Type B pancreatic cell (in vitro differentiated cells): ENCODE results near the gene MAVS. TPM values are rescaled to one million over a fixed set of nuclear protein-coding genes. Genes with fewer than 3 reads are reported as not detected.

ENCODE experiments used
- DNase-seq: peaks from one replicate; pipeline ENCODE4 v3.0.0; 2021; ENCODE audit warnings: mixed read lengths; ENCODE audit not compliant: unreplicated experiment; ENCODE audit errors: extremely low spot score
- H3K27ac Mint-ChIP-seq: 2 replicates; pipeline ENCODE4 v1.8.0; 2021; ENCODE audit warnings: mild to moderate bottlenecking, mixed read lengths
- H3K27me3 Mint-ChIP-seq: 2 replicates; pipeline ENCODE4 v1.8.0; 2021; ENCODE audit warnings: mixed read lengths
- H3K36me3 Mint-ChIP-seq: 2 replicates; pipeline ENCODE4 v1.8.0; 2021; ENCODE audit warnings: mixed read lengths
- H3K4me1 Mint-ChIP-seq: one replicate; pipeline ENCODE4 v1.8.0; 2021; ENCODE audit warnings: mixed read lengths; ENCODE audit not compliant: unreplicated experiment
- H3K4me3 Mint-ChIP-seq: 2 replicates; pipeline ENCODE4 v1.8.0; 2021; ENCODE audit warnings: mild to moderate bottlenecking, mixed read lengths
- H3K9me3 Mint-ChIP-seq: 2 replicates; pipeline ENCODE4 v1.8.0; 2021; ENCODE audit warnings: mixed read lengths
- CTCF ChIP-seq: fragments of 200-600 bp; sonication (generic); conservative IDR thresholded peaks from 2 replicates; pipeline ENCODE4 v1.5.0; 2021; ENCODE audit warnings: antibody characterized with exemption, mild to moderate bottlenecking
- long read RNA-seq: library from polyadenylated mRNA; unstranded; transcript quantifications from one replicate; pipeline ENCODE4 v2.0.0, GENCODE V29; 2020
- total RNA-seq: library from RNA; stranded (reverse); gene quantifications from 2 replicates; pipeline ENCODE4 v1.2.1, GENCODE V29; 2021; ENCODE audit warnings: low replicate concordance

MAVS gene
- total RNA-seq: 44.5 and 52.2 TPM in 2 replicates
- long read RNA-seq, full-length matches to known transcripts: 6 of 32 reads
- long read RNA-seq, partial matches to known transcripts: 9 of 32 reads
- long read RNA-seq, other reads (novel, unspliced or antisense): 17 of 32 reads

DNA sequence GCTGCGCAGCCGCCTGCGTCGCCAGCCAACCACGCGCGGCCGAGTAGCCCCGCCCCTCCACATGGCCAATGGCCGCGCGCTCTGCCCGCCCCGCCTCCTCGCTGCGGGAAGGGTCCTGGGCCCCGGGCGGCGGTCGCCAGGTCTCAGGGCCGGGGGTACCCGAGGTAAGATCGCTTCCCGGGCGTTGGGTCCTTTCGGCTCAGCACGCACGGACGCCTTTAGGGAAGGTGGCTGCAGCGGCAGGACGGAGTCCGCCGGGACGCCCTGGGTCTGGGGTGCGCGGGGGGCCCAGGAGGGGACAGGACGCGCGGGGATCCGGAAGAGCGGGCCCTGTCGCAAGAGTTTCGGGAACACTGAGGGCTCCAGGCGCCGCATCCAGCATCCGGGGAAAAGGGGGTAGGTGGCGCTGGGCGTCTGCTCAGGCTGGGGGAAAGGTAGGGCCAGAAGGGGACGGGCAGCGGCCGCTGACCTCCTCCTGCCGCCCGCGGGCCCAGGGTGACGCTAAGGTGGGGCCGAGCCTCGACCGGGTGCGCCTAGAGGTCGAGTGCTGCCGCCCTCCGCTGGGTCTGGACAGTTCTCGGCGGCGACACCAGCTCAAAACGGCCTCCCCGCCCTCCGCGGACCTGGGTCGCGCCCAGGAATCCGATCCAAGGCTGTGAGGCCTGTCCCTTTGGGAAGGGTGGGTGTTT is at the start of gene MAVS:
Gene MAVS (plus strand): TSS at position 95 of the 689 bp plus-strand sequence. CDS start 7,791 bp downstream, outside the sequence.
- Mint-ChIP-seq H3K9me3 (no peaks in the 10 kb centered on the region), H3K27me3 (no peaks in the 10 kb centered on the region), H3K27ac (peak within 1 kb of the TSS; percentile 89)

DNA sequence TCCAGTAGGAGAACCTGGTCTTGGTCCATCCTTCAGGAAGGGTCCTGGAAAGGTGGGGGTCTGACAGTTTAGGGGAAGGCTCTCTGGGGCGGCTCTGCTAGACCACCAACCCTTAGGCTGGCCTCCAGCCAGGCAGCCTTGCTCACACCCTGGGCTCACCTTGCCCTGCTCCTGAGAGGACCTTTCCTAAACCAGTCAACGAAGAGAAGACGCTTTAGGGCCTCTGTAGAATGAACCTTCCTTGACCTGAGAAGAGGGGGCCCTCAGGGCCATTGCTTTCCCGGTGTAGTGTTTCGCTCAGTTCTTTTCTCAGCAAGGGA is 49.4 kb upstream of the MAVS start:
- H3K27ac Mint-ChIP-seq: peak overlapping the region; percentile 89
- H3K36me3 Mint-ChIP-seq: no peaks in the 10 kb centered on the region
- H3K4me3 Mint-ChIP-seq: peak overlapping the region; percentile 91
- H3K27me3 Mint-ChIP-seq: no peaks in the 10 kb centered on the region
- peaks cover 33% of the 10 kb centered on the region for H3K4me1 Mint-ChIP-seq
- H3K9me3 Mint-ChIP-seq: no peaks in the 10 kb centered on the region
- DNase-seq: no peak
- no peak for TF ChIP-seq CTCF

More for the DNA sequence above, at the start of gene MAVS:
- peaks cover 6% of the 10 kb centered on the region for H3K36me3 Mint-ChIP-seq
- H3K4me1 Mint-ChIP-seq: peaks cover 11% of the 10 kb centered on the region
- H3K4me3 Mint-ChIP-seq: peak within 1 kb of the TSS; percentile 93
- no peak for TF ChIP-seq CTCF
- peak; percentile 87 for DNase-seq

DNA sequence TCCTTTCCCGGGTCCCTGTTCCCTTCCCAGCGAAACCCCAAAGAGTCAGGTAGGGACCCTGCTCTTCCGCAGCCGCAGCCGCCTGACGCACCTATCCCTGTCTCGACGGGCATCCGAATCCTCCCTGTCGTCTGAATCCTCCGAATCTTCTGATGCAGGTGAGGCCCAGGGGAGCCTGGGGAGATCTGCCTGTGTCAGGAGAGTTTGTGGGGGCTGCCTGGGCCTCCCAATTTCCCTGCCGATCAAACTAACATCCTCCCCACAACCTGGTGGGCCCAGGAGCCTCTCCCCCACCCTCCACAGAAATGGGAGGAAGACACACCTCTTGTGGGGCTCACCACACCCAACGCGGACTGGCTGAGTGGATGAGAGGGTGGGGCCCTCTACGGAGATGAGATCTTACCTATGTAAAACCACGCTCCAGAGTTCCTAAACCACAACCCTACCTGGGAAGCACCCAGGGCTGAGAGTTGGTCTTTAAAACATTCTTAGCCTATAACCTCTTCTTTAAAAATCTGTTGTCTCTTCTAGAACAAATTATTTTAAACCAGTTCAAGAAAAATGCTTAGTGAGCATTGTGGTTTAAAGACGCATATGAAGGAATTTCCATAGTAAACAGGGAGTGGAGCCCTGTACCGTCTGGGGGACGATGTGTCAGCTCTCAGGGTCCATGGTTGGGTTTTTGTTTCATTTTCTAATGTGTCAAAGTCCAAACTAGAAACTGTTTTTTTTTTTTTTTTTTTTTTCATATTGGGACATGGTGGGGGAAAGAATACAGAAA is 48.9 kb upstream of the MAVS start:
- Mint-ChIP-seq H3K36me3 (peaks cover 5% of the 10 kb centered on the region), H3K9me3 (no peaks in the 10 kb centered on the region), H3K4me3 (peak overlapping the region; percentile 91), H3K27me3 (no peaks in the 10 kb centered on the region), H3K27ac (peak overlapping the region; percentile 89), H3K4me1 (peaks cover 33% of the 10 kb centered on the region)
- TF ChIP-seq CTCF: no peak
- no peak for DNase-seq

DNA sequence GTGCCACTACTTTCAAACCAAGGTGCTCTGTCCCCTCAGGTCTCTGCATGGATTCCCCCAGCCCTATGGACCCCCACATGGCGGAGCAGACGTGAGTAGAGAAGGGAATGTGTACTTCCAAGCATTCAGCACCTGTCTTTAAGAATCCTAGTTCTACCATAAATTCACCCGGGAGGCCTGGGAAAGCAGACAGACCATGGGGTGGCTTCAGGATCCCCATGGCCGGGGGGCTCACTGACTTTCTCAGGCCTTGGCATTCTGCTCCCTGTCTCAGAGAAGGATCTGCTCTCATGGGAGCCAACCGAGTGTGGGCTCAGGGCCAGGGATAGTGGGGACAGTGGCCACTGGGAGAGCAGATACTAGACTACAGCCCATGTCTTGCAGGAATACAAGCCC is 48.3 kb upstream of the MAVS start:
- Mint-ChIP-seq H3K4me1 (peaks cover 33% of the 10 kb centered on the region), H3K27ac (peak overlapping the region; percentile 89), H3K9me3 (no peaks in the 10 kb centered on the region), H3K27me3 (no peaks in the 10 kb centered on the region), H3K4me3 (peak overlapping the region; percentile 91), H3K36me3 (peaks cover 7% of the 10 kb centered on the region)
- no peak for DNase-seq
- TF ChIP-seq CTCF: no peak

DNA sequence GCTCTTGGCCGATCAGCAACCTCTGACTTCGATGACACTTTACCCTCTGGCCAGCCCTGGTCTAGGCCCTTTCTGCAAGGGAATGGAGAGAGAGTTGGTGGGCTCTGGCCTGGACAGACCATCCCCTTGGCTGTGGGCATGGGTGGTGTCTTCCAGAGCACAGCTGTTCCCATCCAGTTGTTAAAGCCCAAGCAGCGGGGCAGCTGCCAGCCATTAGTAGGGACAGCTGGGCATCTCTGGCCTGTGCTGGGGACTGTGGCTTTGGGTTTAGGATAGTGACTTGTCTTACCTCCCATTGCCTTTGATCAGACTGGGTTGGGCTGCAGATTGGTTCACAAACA is 47.8 kb upstream of the MAVS start:
- Mint-ChIP-seq H3K4me1 (peaks cover 33% of the 10 kb centered on the region), H3K9me3 (no peaks in the 10 kb centered on the region), H3K27me3 (no peaks in the 10 kb centered on the region), H3K27ac (no peak overlapping the region), H3K4me3 (no peak overlapping the region), H3K36me3 (peaks cover 12% of the 10 kb centered on the region)
- no peak for DNase-seq
- no peak for TF ChIP-seq CTCF
